Stomach (tissue), 4 donors: ENCODE results near the gene PRLHR.

ENCODE experiments used
- CTCF ChIP-seq, 7 experiments: fragments of 450-650 bp in 4 of 7; fragments of 200-600 bp in 3 of 7; sonication (generic) in 3 of 7; IDR thresholded peaks; one replicate each; pipeline ENCODE4 v1.5.1; 2016 to 2019; ENCODE audit warnings: antibody characterized with exemption in 7 of 7, control low read depth in 2 of 7, mild to moderate bottlenecking in 1 of 7
- POLR2A ChIP-seq, 4 donors: fragments of 450-650 bp; IDR thresholded peaks; one replicate each; pipeline ENCODE4 v1.6.1; 2016; ENCODE audit warnings: antibody characterized with exemption in 4 of 4, control low read depth in 2 of 4, mild to moderate bottlenecking in 1 of 4, moderate library complexity in 1 of 4

DNA sequence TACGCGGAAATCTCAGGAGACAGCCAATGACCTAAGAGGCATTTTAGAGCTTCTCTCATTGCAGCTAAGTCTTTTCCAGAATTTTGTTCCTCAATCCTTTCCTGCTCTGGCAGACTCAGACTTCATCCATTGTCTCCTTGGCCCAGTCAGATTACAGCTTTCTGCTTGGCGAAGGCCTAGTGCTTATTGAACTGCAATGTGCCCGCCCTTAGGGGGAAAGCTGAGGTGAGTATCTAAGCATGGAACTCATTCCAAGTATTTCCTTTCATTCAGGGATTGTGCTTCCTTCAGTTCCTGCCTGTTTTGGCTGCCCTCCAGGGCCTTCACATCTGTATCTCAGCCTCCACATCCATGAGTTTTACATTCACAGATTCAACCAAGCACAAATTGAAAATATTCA, 37.5 kb downstream of the PRLHR start:
- TF ChIP-seq CTCF (IDR thresholded peaks at IDR 0.05) (no peak), POLR2A (IDR thresholded peaks at IDR 0.05) (no peak)
